ENCODE results near the gene SPTBN4.
"Not testable (repeated sequence)": the region's sequence is repeated elsewhere in the genome, so short reads cannot be mapped to it uniquely, and the experiment has no call there.

The SPTBN4 gene

DNA sequence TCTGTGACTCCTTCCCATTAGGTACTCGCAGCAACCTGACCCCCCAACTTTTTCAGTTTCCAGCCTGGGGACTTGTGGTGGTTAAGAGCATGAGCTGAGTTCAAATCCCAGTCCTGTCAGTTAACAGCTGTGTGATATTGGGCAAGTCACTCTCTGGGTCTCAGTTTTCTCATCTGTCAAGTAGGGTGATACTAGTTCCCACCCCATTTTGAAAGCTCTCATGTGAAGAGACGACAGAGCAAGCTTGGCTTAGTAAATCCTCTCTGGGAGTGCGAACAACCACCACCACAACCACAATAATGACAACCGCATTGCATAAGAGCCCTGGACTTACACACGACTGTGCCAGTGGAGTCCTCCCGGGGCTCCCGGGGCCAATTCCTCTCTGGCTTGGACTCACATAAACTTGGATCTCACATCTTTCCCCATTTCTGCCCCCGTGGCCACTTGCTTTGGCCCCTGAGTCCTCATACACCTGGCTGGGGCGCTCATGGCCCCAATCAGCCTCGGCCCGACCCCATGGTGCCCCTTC is 1.7 kb upstream of the SPTBN4 start:
- DNase-seq (ENCODE audit: low read depth): peak; percentile 13

DNA sequence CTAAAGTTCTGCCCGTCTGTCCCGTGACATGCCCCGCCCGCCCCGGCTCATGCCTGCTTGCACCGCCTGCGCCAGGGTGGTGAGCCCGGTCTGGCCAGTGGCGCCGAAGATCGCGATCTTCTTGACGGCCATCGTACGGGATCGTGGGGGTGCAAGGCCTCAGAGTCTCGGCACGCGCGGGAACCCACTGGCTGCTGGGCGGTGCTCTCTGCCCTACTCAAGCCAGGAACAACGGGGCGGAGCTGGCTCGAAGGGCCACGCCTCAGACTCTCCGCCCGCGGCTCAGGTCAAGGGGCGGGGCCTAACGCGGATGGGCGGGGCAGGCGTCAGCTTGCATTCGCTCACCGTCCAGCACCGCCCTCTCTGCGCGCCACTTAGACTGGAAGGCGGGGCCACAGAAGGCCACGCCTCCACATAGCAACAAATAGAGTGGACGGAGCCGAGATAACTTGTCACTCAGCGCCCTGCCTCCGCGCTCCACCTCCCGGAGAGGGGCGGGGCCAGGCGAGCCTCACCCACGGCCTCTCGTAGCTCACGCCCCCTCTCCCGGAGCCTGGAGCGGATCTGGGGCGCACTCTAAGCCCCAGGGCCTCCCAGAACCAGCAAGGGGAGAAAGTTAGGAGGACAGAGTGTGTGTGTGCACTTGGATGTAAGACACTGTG is 1.1 kb upstream of the SPTBN4 start, which contains the start of gene BLVRB:
TSS of gene BLVRB (minus strand) at position 189 of the 662 bp plus-strand sequence. CDS start at position 132, 57 bp downstream.
- peak; percentile 99 for DNase-seq (ENCODE audit: low read depth)

DNA sequence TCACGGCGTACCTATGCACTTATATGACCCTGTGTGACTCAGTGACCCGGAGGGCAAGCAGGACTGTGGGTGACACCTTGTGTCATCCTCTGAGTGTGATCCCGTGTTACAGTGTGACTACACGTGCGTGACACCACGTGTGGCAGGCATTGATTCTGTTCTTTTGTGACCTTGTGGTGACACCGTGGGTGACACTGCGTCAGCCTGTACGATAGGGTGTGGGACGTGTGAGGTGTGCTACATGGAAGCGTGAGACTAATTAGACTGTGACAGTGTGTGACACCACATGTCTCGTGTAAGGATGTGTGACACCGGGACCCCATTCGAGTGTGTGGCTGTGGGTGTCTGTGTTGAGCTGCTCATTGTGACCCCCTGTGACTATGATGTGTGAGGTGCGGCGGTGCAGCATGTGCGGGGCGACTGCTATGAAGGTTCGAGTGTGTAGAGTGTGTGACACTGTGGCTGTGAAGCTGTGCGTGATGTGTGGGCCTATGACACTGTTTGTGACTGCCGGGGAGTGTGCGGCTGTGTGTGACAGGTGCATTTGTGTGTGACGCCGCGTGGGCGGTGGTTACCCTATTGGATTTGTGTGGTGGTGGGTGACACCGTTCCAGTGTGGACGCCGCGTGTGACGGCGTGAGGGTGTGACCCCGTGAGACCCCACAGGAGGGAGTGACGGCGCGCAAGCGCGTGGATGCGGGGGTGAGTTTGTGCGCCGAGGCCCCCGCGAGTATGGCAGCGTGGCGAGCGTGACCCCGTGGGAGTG is 399 bp upstream of the SPTBN4 start:
- DNase-seq (ENCODE audit: low read depth): peak; percentile 70

DNA sequence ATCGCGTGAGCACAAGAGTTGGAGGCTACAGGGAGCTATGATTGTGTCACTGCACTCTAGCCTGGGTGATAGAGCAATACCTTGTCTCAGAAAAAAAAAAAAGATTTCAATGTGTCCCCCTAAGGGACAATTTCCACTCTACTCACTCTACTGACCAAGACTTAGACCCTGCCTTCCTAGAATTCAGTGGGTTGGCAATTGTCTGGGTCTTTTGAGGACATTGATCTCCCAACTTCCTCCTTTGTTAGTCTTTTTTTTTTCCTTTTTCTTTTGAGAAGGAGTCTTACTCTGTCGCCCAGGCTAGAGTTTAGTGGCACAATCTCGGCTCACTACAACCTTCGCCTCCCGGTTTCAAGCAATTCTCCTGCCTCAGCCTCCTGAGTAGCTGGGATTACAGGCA is 2.2 kb downstream of the SPTBN4 start:
- DNase-seq (ENCODE audit: low read depth): no peak

DNA sequence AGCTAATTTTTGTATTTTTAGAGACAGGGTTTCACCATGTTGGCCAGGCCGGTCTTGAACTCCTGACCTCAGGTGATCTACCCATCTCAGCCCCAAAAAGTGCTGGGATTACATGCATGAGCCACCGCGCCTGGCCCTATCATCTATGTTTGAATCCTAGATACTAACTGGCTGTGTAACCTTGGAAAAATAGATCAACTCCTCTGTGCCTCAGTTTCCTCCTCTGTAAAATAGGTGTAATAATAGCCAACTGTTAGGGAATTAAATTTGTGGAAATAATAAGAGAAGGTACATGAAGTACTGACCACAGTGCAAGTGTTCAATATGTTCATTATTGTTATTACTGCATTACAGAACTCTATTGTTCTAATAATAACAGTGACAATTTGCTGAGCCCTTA is 4.3 kb downstream of the SPTBN4 start:
- DNase-seq (ENCODE audit: low read depth): no peak

DNA sequence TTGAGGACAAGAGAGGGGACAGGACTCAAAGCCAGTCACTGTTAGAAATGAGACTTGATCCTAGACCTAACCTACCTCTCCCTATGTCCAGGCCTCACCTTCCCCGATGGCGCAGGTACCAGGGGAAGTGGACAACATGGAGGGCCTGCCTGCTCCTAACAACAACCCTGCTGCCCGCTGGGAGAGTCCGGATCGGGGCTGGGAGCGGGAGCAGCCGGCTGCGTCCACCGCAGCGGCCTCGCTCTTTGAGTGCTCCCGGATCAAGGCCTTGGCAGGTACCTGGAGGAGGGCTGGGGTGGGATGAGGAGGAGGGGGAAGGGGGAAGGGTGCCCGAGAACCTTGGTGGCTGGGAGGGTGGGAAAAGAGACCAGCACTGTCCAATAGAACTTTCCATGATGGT is 5.7 kb downstream of the SPTBN4 start:
- no peak for DNase-seq (ENCODE audit: low read depth)

DNA sequence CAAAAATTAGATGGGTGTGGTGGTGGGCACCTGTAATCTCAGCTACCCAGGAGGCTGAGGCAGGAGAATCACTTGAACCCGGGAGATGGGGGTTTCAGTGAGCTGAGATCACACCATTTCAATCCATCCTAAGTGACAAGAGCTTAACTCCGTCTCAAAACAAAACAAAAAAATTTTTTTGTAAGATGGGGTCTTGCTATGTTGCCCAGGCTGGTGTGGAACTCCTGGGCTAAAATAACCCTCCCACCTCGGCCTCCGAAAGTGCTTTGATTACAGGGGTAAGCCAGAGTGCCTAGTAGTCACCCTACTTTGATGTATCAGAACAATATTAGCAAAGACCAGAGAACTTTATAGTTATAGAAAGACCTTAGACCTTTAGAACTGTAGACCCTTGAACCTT is 7.9 kb downstream of the SPTBN4 start:
- DNase-seq (ENCODE audit: low read depth): no peak

DNA sequence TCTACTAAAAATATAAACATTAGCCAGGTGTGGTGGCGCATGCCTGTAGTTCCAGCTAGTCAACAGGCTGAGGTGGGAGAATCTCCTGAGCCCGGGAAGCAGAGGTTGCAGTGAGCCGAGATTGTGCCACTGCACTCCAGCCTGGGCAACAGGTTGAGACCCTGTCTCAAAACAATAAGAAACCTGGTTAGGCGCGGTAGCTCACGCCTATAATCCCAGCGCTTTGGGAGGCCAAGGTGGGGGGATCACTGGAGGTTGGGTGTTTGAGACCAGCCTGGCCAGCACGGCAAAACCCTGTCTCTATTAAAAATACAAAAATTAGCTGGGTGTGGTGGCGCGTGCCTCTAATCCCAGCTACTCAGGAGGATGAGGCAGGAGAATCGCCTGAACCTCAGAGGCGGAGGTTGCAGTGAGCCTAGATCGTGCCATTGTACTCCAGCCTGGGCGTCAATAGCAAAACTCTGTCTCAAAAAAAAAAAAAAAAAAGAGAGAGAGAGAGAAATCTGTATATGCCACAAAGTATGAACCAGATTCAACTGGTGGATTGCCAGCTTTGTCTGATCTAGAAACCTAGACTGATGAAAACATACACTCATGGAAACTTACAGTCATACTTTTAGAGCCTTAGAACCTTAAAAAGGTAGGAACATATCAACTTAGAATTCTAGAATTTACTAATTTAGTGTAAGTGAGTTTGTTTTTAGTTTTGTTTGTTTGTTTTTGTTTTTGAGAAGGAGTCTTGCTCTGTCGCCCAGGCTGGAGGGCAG is 9.3 kb downstream of the SPTBN4 start:
- DNase-seq (ENCODE audit: low read depth): not testable (repeated sequence)

DNA sequence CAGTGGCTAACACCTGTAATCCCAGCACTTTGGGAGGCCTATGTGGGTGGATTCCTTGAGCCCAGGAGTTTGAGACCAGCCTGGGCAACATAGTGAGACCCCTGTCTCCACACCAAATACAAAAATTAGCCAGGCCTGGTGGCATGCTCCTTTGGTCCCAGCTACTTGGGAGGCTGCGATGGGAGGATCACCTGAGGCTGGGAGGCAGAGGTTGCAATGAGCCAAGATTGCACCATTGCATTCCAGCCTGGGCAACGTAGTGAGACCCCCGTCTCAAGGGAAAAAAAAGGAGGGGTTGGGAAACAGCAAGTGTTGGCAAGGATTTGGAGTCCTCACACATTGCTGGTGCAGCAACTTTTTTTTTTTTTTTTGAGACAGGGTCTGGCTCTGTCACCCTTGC is 19.2 kb downstream of the SPTBN4 start:
- DNase-seq (ENCODE audit: low read depth): no peak

DNA sequence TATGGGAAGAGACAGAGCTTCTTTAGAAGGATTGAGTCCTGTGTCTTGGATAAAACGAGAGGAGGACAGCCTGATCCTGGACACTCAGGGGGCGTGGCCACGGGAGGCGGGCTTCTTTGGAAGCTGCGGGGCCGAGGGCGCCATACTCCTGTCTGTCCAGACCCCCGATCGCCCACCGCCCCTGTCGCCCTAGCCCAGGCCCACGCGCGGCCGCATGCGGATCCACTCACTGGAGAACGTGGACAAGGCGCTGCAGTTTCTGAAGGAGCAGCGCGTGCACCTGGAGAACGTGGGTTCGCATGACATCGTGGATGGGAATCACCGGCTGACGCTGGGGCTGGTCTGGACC is 23.1 kb downstream of the SPTBN4 start:
- no peak for DNase-seq (ENCODE audit: low read depth)

DNA sequence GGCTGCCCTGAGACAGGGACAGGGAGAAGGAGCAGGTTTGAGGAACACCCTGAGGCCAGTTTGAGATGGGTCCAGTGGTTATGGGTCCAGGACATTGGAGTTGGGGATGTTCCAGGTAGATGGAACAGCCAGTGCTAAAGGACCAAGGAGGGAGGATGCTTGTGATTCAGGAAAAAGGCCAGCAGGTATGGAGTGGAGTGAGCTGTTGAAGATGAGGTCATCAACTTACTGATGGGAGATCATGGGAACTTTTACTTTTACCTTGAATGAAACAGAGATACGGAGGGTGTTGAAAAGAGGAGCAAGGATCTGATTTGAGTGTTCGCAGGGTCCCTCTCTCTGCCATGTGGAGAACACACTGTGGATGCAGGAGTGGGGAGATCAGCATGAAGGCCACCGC is 25.5 kb downstream of the SPTBN4 start:
- DNase-seq (ENCODE audit: low read depth): no peak

DNA sequence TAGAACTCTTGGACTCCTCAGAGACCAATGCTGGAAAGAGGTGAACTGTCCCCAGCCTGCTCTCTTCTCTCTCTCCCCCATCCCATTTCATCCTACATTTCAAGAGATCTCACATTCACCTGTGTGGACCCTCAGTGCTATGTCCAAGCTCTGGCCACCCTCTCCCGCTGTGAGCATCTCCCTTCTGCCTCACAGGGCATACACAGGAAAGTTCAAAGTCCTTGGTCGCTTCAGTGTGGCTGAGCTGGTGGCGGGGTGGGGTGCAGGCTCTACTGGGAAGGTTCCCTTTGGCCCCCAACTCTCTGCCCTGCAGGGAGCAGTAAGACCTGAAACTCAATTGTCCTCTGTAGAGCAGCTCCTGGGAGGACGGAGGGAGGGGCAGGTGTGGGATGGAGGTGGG is 27.0 kb downstream of the SPTBN4 start:
- no peak for DNase-seq (ENCODE audit: low read depth)

DNA sequence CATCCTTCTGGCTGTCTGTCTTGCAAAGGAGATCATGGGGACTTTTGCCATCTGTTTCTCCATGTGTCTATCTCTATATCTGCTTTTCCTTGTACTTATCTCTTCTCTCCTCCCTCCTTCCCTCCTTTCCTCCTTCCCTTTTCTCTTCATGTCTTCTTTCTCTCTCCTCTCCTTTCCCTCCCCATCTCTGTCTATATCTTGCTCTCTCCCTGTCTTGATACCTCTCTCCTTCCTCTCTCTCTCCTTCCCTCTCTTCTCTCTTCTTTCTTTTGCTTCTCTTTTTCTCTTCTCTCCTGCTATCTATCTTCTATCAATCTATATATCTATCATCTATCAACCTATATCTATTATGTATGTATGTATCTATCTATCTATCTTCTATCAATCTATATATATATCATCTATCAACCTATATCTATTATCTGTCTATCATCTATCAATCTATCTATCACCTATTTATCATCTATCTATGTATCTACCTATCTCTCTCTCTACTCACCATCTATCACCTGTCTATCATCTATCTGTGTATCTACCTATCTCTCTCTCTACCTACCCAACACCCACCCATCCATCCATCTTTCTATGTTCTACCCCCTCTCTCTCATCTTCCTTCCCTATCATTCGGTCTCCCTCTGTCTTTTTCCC is 27.5 kb downstream of the SPTBN4 start:
- DNase-seq (ENCODE audit: low read depth): no peak

DNA sequence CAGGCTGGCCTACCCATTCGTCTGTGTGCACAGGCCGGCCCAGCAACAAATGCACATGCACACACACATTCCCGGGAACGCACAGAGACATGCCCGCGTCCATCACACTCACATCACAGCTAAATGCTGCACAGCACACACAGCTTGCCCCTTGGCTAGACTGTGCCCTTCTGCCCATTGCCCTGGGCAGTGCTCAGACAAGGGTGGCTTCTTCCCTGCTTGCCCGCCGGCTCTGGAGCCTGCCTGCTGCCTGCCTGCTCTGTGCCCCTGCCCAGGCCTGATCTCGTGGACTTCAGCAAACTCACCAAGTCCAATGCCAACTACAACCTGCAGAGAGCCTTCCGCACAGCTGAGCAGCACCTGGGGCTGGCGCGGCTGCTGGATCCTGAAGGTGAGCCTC is 30.4 kb downstream of the SPTBN4 start:
- DNase-seq (ENCODE audit: low read depth): no peak

DNA sequence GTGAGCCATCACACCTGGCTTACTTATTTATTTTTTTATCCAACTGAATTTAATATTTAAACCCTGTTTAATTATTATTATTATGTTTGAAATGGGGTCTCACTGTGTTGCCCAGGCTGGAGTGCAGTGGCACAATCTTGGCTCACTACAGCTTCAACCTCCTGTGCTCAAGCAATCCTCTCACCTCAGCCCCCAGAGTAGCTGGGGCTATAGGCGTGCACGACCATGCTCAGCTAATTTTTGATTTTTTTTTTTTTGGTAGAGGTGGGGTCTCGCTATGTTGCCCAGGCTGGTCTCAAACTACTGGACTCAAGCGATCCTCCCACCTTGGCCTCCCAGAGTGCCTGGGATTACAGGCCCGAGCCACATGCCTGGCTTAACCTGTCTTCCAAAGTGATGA is 32.5 kb downstream of the SPTBN4 start:
- no peak for DNase-seq (ENCODE audit: low read depth)

DNA sequence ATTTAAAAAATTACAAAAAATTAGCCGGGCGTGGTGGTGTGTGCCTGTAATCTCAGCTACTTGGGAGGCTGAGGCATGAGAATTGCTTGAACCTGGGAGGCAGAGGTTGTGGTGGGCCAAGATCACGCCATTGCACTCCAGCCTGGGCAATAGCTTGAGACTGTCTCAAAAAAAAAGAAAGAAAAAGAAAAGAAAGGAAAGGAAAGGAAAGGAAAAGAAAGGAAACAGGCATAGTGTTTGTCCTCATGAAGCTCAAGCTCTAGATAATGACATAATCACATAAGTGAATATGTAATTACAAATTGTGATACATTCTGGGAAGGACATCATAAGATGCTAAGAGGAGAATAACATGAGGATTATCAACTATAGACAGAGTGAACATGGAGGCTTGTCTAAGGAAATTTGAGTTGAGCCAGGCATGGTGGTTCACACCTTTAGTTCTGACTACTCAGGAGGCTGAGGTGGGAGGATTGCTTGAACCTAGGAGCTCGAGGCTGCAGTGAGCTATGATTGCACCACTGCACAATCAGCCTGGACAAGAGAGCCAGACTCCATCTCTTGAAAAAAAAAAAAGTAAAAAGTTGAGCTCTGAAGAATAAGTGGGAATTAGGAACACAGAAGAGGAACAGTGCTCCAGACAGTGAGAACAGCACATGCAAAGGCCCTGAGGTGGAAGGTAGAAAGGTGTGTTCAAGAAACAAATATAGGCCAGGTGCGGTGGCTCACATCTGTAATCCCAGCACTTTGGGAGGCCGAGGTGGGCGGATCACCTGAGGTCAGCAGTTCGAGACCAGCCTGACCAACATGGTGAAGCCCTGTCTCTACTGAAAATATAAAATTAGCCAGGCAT is 34.1 kb downstream of the SPTBN4 start:
- DNase-seq (ENCODE audit: low read depth): not testable (repeated sequence)

DNA sequence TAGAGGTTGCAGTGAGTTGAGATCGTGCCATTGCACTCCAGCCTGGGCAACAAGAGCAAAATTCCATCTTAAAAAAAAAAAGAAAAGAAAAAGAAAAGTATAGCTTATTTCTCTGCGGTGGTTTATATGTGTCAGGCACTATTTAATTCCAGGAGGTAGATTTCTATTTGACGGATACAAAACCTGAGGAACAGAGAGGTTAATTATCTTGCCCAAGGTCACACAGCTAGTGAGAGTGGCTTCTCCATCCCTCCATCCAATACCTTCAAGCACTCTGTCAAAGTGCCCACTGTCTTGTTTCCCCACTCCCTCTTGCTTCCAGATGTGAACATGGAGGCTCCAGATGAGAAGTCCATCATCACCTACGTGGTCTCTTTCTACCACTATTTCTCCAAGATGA is 34.8 kb downstream of the SPTBN4 start:
- no peak for DNase-seq (ENCODE audit: low read depth)

DNA sequence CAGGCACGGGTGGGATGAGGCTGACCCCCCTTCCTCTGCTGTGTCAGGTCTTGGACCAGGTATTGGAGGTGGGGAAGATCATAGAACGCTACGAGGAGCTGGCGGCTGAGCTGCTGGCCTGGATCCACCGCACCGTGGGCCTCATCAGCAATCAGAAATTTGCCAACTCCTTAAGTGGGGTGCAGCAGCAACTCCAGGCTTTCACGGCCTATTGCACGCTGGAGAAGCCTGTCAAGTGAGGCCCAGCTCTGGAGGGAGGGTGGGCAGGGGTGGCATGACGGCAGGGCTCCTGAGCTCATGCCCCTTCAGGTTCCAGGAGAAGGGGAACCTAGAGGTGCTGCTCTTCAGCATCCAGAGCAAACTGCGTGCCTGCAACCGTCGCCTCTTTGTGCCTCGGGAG is 35.3 kb downstream of the SPTBN4 start:
- DNase-seq (ENCODE audit: low read depth): no peak

DNA sequence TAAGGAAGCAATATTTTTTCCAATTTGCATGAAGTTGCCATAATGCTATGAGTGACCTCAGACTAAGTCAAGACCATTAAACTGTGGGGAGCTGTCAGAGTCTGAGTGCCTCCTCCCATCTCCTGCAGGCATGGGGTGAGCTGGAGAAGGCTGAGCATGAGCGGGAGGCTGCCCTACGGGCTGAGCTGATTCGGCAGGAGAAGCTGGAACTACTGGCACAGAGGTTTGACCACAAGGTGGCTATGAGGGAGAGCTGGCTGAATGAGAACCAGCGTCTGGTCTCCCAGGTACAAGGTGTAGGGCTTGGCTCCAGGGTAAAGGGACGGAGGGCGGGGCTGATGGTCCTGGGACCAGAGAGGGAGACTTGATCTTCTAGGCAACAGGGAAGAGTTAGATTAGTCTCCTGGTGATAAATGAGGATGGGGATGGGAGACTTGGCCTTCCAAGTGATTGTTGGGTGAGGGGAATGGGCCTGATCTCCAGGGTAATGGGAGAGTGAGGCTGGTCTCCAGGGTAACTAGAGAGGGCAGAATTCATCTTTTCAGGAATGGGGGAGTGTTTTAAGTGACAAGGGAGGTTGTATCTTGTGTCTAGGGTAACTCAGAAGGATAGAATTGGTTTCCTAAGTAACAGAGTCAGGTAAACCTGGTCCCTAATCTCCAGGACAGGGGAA is 36.0 kb downstream of the SPTBN4 start:
- DNase-seq (ENCODE audit: low read depth): no peak

DNA sequence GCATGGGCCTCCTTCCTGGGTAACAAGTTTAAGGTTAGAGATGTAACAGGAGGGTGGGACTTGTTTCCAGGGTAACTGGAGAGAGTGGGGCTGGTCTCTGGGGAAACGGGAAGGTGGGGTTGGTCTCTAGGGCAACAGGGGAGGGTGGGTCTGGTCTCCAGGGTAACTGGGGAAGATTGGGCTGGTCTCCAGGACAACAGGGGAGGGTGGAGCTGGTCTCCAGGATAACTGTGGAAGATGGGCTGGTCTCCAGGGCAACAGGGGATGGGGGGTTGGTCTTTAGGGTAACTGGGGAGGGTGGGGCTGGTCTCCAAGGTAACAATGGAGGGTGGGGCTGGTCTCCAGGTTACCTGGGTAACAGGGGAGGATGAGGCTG is 36.5 kb downstream of the SPTBN4 start:
- no peak for DNase-seq (ENCODE audit: low read depth)

DNA sequence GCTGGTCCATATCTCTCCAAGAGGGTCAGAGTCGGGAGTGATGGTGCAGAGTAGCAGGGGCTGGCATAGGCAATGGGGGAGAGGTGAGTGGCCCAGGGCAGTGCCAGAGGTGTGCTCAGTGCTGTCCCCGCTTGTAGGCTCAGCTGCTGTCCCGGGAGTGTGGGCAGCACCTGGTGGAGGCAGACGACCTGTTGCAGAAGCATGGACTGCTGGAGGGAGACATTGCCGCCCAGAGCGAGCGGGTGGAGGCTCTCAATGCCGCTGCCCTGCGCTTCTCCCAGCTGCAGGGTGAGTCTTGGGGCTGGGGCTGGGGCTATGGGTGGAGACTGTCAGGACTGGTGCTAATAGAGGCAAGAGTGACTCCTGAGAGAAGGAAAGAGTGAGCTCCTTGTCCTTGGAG is 39.3 kb downstream of the SPTBN4 start:
- no peak for DNase-seq (ENCODE audit: low read depth)

All from activated gamma-delta T cell treated with anti-CD3 and anti-CD28 coated beads, Interleukin-2, amount 50 U/mL, for 16 hours (primary cell).